HEK293 (cell line): ENCODE measurements around the gene GRK5.
A peak's percentile ranks its signal among the peaks of the same experiment; 100 is the strongest.

Source experiments
- BCL11B ChIP-seq: fragments of 450-650 bp; formaldehyde crosslinking; IDR thresholded peaks from 2 replicates; pipeline ENCODE4 v1.5.1; 2016; ENCODE audit warnings: low read depth, missing biosample characterization, missing genetic modification characterization
- EGR2 ChIP-seq: fragments of 450-650 bp; formaldehyde crosslinking; IDR thresholded peaks from 2 replicates; pipeline ENCODE4 v1.5.1; 2016; ENCODE audit warnings: low read depth, missing biosample characterization, missing genetic modification characterization
- KLF16 ChIP-seq: fragments of 450-650 bp; formaldehyde crosslinking; IDR thresholded peaks from 2 replicates; pipeline ENCODE4 v1.5.1; 2017; ENCODE audit warnings: missing biosample characterization, missing genetic modification characterization
- KLF7 ChIP-seq: fragments of 450-650 bp; formaldehyde crosslinking; IDR thresholded peaks from 2 replicates; pipeline ENCODE4 v1.5.1; 2016; ENCODE audit warnings: missing biosample characterization, missing genetic modification characterization, borderline replicate concordance
- PRDM1 ChIP-seq: fragments of 450-650 bp; formaldehyde crosslinking; IDR thresholded peaks from 2 replicates; pipeline ENCODE4; 2016; ENCODE audit warnings: missing biosample characterization, missing genetic modification characterization
- PRDM6 ChIP-seq: fragments of 450-650 bp; formaldehyde crosslinking; IDR thresholded peaks from 2 replicates; pipeline ENCODE4 v1.5.1; 2017; ENCODE audit warnings: missing biosample characterization, missing genetic modification characterization
- SCRT1 ChIP-seq: fragments of 450-650 bp; formaldehyde crosslinking; IDR thresholded peaks from 2 replicates; pipeline ENCODE4 v1.5.1; 2016; ENCODE audit warnings: missing biosample characterization, missing genetic modification characterization, borderline replicate concordance
- ZBTB21 ChIP-seq: fragments of 450-650 bp; formaldehyde crosslinking; IDR thresholded peaks from 2 replicates; pipeline ENCODE4 v1.5.1; 2017; ENCODE audit warnings: missing biosample characterization, missing genetic modification characterization
- ZEB2 ChIP-seq: fragments of 450-650 bp; formaldehyde crosslinking; IDR thresholded peaks from 2 replicates; pipeline ENCODE4 v1.5.1; 2016; ENCODE audit warnings: missing biosample characterization, missing genetic modification characterization
- ZFP3 ChIP-seq: fragments of 450-650 bp; formaldehyde crosslinking; IDR thresholded peaks from 2 replicates; pipeline ENCODE4 v1.5.1; 2016; ENCODE audit warnings: low read depth, missing biosample characterization, missing genetic modification characterization
- ZFP41 ChIP-seq: fragments of 450-650 bp; formaldehyde crosslinking; IDR thresholded peaks from 2 replicates; pipeline ENCODE4 v1.5.1; 2016; ENCODE audit warnings: missing biosample characterization, missing genetic modification characterization, borderline replicate concordance
- ZNF10 ChIP-seq: fragments of 450-650 bp; formaldehyde crosslinking; IDR thresholded peaks from 2 replicates; pipeline ENCODE4 v1.5.1; 2017; ENCODE audit warnings: missing biosample characterization, missing genetic modification characterization
- ZNF175 ChIP-seq: fragments of 450-650 bp; formaldehyde crosslinking; IDR thresholded peaks from 2 replicates; pipeline ENCODE4 v1.5.1; 2016; ENCODE audit warnings: missing biosample characterization, missing genetic modification characterization
- ZNF18 ChIP-seq: fragments of 450-650 bp; formaldehyde crosslinking; IDR thresholded peaks from 2 replicates; pipeline ENCODE4 v1.5.1; 2016; ENCODE audit warnings: missing biosample characterization, missing genetic modification characterization
- ZNF19 ChIP-seq: fragments of 450-650 bp; formaldehyde crosslinking; IDR thresholded peaks from 2 replicates; pipeline ENCODE4; 2016; ENCODE audit warnings: missing biosample characterization, missing genetic modification characterization, low read depth
- ZNF23 ChIP-seq: fragments of 450-650 bp; formaldehyde crosslinking; IDR thresholded peaks from 2 replicates; pipeline ENCODE4 v1.5.1; 2016; ENCODE audit warnings: missing biosample characterization, missing genetic modification characterization, borderline replicate concordance
- ZNF280C ChIP-seq: fragments of 450-650 bp; formaldehyde crosslinking; IDR thresholded peaks from 2 replicates; pipeline ENCODE4 v1.5.1; 2016; ENCODE audit warnings: missing biosample characterization, missing genetic modification characterization
- ZNF335 ChIP-seq: fragments of 450-650 bp; formaldehyde crosslinking; conservative IDR thresholded peaks from 2 replicates; pipeline ENCODE4 v1.5.1; 2016; ENCODE audit warnings: missing biosample characterization, missing genetic modification characterization
- ZNF366 ChIP-seq: fragments of 450-650 bp; formaldehyde crosslinking; conservative IDR thresholded peaks from 2 replicates; pipeline ENCODE4 v1.5.1; 2016; ENCODE audit warnings: missing biosample characterization, missing genetic modification characterization
- ZNF37A ChIP-seq: fragments of 450-650 bp; IDR thresholded peaks from 2 replicates; pipeline ENCODE4 v1.5.1; 2018; ENCODE audit warnings: missing biosample characterization, missing genetic modification characterization
- ZNF398 ChIP-seq: fragments of 450-650 bp; formaldehyde crosslinking; IDR thresholded peaks from 2 replicates; pipeline ENCODE4 v1.5.1; 2017; ENCODE audit warnings: missing biosample characterization, missing genetic modification characterization
- ZNF580 ChIP-seq: fragments of 450-650 bp; formaldehyde crosslinking; IDR thresholded peaks from 2 replicates; pipeline ENCODE4 v1.5.1; 2016; ENCODE audit warnings: missing biosample characterization, missing genetic modification characterization
- ZNF624 ChIP-seq: fragments of 450-650 bp; formaldehyde crosslinking; IDR thresholded peaks from 2 replicates; pipeline ENCODE4 v1.5.1; 2017; ENCODE audit warnings: missing biosample characterization, missing genetic modification characterization
- ZNF639 ChIP-seq: fragments of 450-650 bp; formaldehyde crosslinking; IDR thresholded peaks from 2 replicates; pipeline ENCODE4 v1.5.1; 2016; ENCODE audit warnings: missing biosample characterization, missing genetic modification characterization
- ZNF664 ChIP-seq: fragments of 450-650 bp; formaldehyde crosslinking; IDR thresholded peaks from 2 replicates; pipeline ENCODE4 v1.5.1; 2016; ENCODE audit warnings: missing biosample characterization, missing genetic modification characterization
- ZNF677 ChIP-seq: fragments of 450-650 bp; IDR thresholded peaks from 2 replicates; pipeline ENCODE4 v1.5.0; 2018; ENCODE audit warnings: missing biosample characterization, mild to moderate bottlenecking, missing genetic modification characterization, moderate library complexity
- ZNF704 ChIP-seq: fragments of 450-650 bp; formaldehyde crosslinking; IDR thresholded peaks from 2 replicates; pipeline ENCODE4 v1.5.1; 2016; ENCODE audit warnings: missing biosample characterization, missing genetic modification characterization
- ZNF76 ChIP-seq: fragments of 450-650 bp; formaldehyde crosslinking; IDR thresholded peaks from 2 replicates; pipeline ENCODE4; 2016; ENCODE audit warnings: low read depth, missing biosample characterization, missing genetic modification characterization, borderline replicate concordance
- ZNF792 ChIP-seq: fragments of 450-650 bp; formaldehyde crosslinking; IDR thresholded peaks from 2 replicates; pipeline ENCODE4 v1.5.1; 2016; ENCODE audit warnings: missing biosample characterization, missing genetic modification characterization

The GRK5 gene

GRCh38 chr10:119165171-119166117, 41.9 kb upstream of the GRK5 start, which contains the start of gene SFXN4 (continued):
- TF ChIP-seq ZNF76 (tag by site-specific recombination) (no peak), ZBTB21 (no peak), ZNF704 (tag by site-specific recombination) (no peak), ZNF19 (tag by site-specific recombination) (no peak), SCRT1 (tag by site-specific recombination) (no peak), ZNF335 (tag by site-specific recombination) (peak; percentile 79), ZNF23 (tag by site-specific recombination) (no peak), ZNF580 (tag by site-specific recombination) (no peak), KLF7 (tag by site-specific recombination) (no peak; the same call in 1 of the 2 replicates), ZFP41 (tag by site-specific recombination) (no peak), ZNF677 (tag by site-specific recombination) (no peak), ZEB2 (tag by site-specific recombination) (no peak; the same call in 1 of the 2 replicates), ZNF398 (peak; percentile 15), ZNF792 (no peak), EGR2 (tag by site-specific recombination) (no peak; the same call in 1 of the 2 replicates), ZNF624 (no peak), KLF16 (peak; percentile 79), BCL11B (peak; percentile 29; the same call in 1 of the 2 replicates), ZNF10 (tag by site-specific recombination) (peak; percentile 43; the same call in 1 of the 2 replicates), ZFP3 (tag by site-specific recombination) (no peak), PRDM1 (no peak), ZNF664 (no peak), ZNF37A (tag by site-specific recombination) (no peak), PRDM6 (tag by site-specific recombination) (no peak), ZNF280C (no peak), ZNF639 (tag by site-specific recombination) (no peak), ZNF366 (tag by site-specific recombination) (0 out of 2 replicates have a peak, but pooled peaks have one; percentile 25), ZNF175 (tag by site-specific recombination) (no peak), ZNF18 (tag by site-specific recombination) (no peak)
